Caco-2 (cell line): ENCODE results near the gene BTN1A1. TPM values are rescaled to one million over a fixed set of nuclear protein-coding genes. Genes with fewer than 3 reads are reported as not detected.

Experiments
- BruUV-seq: library from RNA; stranded (reverse); fragments of 400-500 nt; replicated peaks from 2 replicates; lab custom pipeline; 2021; lab: Mats Ljungman, UMichigan
- CTCF ChIA-PET: fragments of 300-600 bp; sonication (Branson Sonifier 250); formaldehyde crosslinking; loops from one replicate; lab custom pipeline; 2022; ENCODE audit warnings: antibody characterized with exemption; lab: Charles Lee
- POLR2A ChIA-PET: fragments of 300-600 bp; sonication (Branson Sonifier 250); formaldehyde crosslinking; loops from one replicate; lab custom pipeline; 2022; ENCODE audit warnings: antibody characterized with exemption; lab: Charles Lee
- DNase-seq, 2 experiments: peaks; one replicate each; pipeline versions ENCODE4 v3.0.0 to v3.0.0-alpha.2; 2020 to 2022
- H3K27me3 ChIP-seq: replicated peaks from 2 replicates; pipeline ENCODE4 v1.6.0; 2011; ENCODE audit warnings: low read length; ENCODE audit not compliant: control insufficient read depth, insufficient read depth
- H3K36me3 ChIP-seq: 2 replicates; pipeline ENCODE4 v1.5.1; 2011; ENCODE audit warnings: low read length; ENCODE audit not compliant: control insufficient read depth, insufficient read depth
- H3K4me1 ChIP-seq: fragments of 250-450 bp; sonication (Bioruptor Pico); 2 replicates; pipeline ENCODE4 v1.5.1; 2020; ENCODE audit warnings: mild to moderate bottlenecking
- H3K4me3 ChIP-seq: 2 replicates; pipeline ENCODE4 v1.5.1; 2011; ENCODE audit warnings: low read depth, mild to moderate bottlenecking, control low read depth, low read length
- H3K9me3 ChIP-seq: fragments of 250-450 bp; sonication (Bioruptor Pico); 2 replicates; pipeline ENCODE4 v1.5.1; 2020; ENCODE audit warnings: mild to moderate bottlenecking, moderate library complexity
- H3K27ac Mint-ChIP-seq: one replicate; pipeline ENCODE4 v1.8.0; 2022; ENCODE audit warnings: mixed read lengths; ENCODE audit not compliant: unreplicated experiment
- H3K27me3 Mint-ChIP-seq: one replicate; pipeline ENCODE4 v1.8.0; 2022; ENCODE audit warnings: mixed read lengths; ENCODE audit not compliant: insufficient read depth, unreplicated experiment
- H3K36me3 Mint-ChIP-seq: one replicate; pipeline ENCODE4 v1.8.0; 2022; ENCODE audit warnings: mild to moderate bottlenecking, mixed read lengths; ENCODE audit not compliant: insufficient read depth, unreplicated experiment
- H3K4me1 Mint-ChIP-seq: one replicate; pipeline ENCODE4 v1.8.0; 2022; ENCODE audit warnings: low read depth, mixed read lengths; ENCODE audit not compliant: unreplicated experiment
- H3K4me3 Mint-ChIP-seq: one replicate; pipeline ENCODE4 v1.8.0; 2022; ENCODE audit warnings: mild to moderate bottlenecking, moderate library complexity, mixed read lengths; ENCODE audit not compliant: unreplicated experiment
- H3K9me3 Mint-ChIP-seq: one replicate; pipeline ENCODE4 v1.8.0; 2022; ENCODE audit warnings: mixed read lengths; ENCODE audit not compliant: unreplicated experiment
- intact Hi-C: fragments of 100-400 bp; cut with micrococcal nuclease; formaldehyde crosslinking; loops from one replicate; pipeline ENCODE4 v1.10.0; 2022; ENCODE audit not compliant: unreplicated experiment
- total RNA-seq: library from RNA; stranded (reverse); gene quantifications from 2 replicates; pipeline ENCODE4 v1.2.3, GENCODE V29; 2022
- TF ChIP-seq, protein P1 (sequence below), 2 experiments: fragments of 200-600 bp in 1 of 2; IDR thresholded peaks; 1 replicate in 1 of 2; 2 replicates in 1 of 2; pipeline versions ENCODE4 v1.5.1 to v1.8.0; 2011 to 2022; ENCODE audit warnings: antibody characterized with exemption in 1 of 2, control low read depth in 1 of 2, inconsistent platforms in 1 of 2, low read depth in 1 of 2, low read length in 1 of 2, mild to moderate bottlenecking in 1 of 2, moderate library complexity in 1 of 2; ENCODE audit not compliant: insufficient read depth in 1 of 2, severe bottlenecking in 1 of 2, unreplicated experiment in 1 of 2

BTN1A1 gene
- total RNA-seq, 1 experiment from 2014 or later = 7.3 TPM

DNA sequence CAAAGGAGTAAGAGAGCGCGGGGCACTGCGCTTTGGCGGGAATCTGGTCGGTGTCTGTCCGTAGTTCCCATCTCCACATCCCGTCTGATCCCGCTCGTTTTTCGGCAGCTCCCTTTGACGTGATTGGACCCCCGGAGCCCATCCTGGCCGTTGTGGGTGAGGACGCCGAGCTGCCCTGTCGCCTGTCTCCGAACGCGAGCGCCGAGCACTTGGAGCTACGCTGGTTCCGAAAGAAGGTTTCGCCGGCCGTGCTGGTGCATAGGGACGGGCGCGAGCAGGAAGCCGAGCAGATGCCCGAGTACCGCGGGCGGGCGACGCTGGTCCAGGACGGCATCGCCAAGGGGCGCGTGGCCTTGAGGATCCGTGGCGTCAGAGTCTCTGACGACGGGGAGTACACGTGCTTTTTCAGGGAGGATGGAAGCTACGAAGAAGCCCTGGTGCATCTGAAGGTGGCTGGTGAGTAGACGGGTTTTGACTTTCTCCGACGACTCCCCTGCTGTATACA lies 1.4 kb downstream of the BTN1A1 start:
- peak overlapping the region; percentile 38 for H3K4me3 ChIP-seq

DNA sequence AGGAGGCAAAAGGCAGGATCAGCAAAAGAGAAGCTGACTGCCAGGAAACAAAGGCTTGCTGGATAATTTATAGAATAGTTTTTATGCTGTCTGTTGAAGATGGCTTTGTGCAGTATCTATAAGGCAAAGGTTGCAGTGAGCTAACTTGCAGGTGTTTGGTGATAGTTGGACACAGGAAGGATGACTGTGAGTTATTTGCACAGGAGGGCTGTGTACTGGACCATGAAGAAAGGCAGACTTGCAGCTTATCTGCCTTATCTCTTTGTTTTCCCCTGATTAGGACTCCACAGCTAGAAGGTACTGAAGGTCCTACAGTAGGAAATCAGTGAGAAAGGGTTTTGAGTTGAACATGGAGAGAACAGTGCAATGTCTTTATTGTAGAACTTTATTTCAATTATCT lies 2.1 kb downstream of the BTN1A1 start:
- Histone ChIP-seq H3K36me3 (no peaks in the 10 kb centered on the region), H3K9me3 (no peaks in the 10 kb centered on the region), H3K27me3 (no peaks in the 10 kb centered on the region), H3K4me3 (peak overlapping the region; percentile 38), H3K4me1 (peaks cover 28% of the 10 kb centered on the region)
- TF ChIP-seq, protein P1, sequence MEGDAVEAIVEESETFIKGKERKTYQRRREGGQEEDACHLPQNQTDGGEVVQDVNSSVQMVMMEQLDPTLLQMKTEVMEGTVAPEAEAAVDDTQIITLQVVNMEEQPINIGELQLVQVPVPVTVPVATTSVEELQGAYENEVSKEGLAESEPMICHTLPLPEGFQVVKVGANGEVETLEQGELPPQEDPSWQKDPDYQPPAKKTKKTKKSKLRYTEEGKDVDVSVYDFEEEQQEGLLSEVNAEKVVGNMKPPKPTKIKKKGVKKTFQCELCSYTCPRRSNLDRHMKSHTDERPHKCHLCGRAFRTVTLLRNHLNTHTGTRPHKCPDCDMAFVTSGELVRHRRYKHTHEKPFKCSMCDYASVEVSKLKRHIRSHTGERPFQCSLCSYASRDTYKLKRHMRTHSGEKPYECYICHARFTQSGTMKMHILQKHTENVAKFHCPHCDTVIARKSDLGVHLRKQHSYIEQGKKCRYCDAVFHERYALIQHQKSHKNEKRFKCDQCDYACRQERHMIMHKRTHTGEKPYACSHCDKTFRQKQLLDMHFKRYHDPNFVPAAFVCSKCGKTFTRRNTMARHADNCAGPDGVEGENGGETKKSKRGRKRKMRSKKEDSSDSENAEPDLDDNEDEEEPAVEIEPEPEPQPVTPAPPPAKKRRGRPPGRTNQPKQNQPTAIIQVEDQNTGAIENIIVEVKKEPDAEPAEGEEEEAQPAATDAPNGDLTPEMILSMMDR (IDR thresholded peaks at IDR 0.05; ENCODE audit: insufficient read depth in 1 of 2, low read depth in 1 of 2, low read length in 1 of 2, severe bottlenecking in 1 of 2, unreplicated experiment in 1 of 2) = no peak
- H3K36me3 Mint-ChIP-seq = peaks cover 6% of the 10 kb centered on the region
- no peaks in the 10 kb centered on the region for H3K9me3 Mint-ChIP-seq
- no TSS peak for BruUV-seq
- peaks cover 28% of the 10 kb centered on the region for H3K4me1 Mint-ChIP-seq
- CTCF ChIA-PET = no interaction called here
- DNase-seq = peak; percentile 63 to 74
- H3K4me3 Mint-ChIP-seq = peak overlapping the region; percentile 88
- intact Hi-C loops = loop anchor here (1.0 kb wide), 1 partner anchor 13 kb away; no protein-coding TSS in a partner anchor
- peak overlapping the region; percentile 82 for H3K27ac Mint-ChIP-seq
- POLR2A ChIA-PET = interaction anchor here (0.5 to 1.5 kb wide), 5 partner anchors 28 to 1319 kb away, joined by 3 to 6 read pairs (median 5); partner anchors contain the start of gene HMGN4
- H3K27me3 Mint-ChIP-seq = no peaks in the 10 kb centered on the region

More for the DNA sequence above, 1.4 kb downstream of the BTN1A1 start:
- intact Hi-C loops = no loop called here
- Mint-ChIP-seq H3K27me3 (no peaks in the 10 kb centered on the region), H3K36me3 (peaks cover 6% of the 10 kb centered on the region), H3K4me3 (peak overlapping the region; percentile 88), H3K9me3 (no peaks in the 10 kb centered on the region), H3K27ac (peak overlapping the region; percentile 82), H3K4me1 (peaks cover 30% of the 10 kb centered on the region)
- ChIA-PET CTCF (interaction anchor here (0.6 kb wide), 1 partner anchor 593 kb away, joined by 3 read pairs; no protein-coding TSS in a partner anchor), POLR2A (interaction anchor here (1.0 to 1.5 kb wide), 3 partner anchors 27 to 179 kb away, joined by 4 to 6 read pairs (median 5); partner anchors contain the start of gene HMGN4)
- Histone ChIP-seq H3K27me3 (no peaks in the 10 kb centered on the region), H3K36me3 (no peaks in the 10 kb centered on the region), H3K9me3 (no peaks in the 10 kb centered on the region), H3K4me1 (peaks cover 28% of the 10 kb centered on the region)
- TF ChIP-seq, protein P1 (IDR thresholded peaks at IDR 0.05; ENCODE audit: insufficient read depth in 1 of 2, low read depth in 1 of 2, low read length in 1 of 2, severe bottlenecking in 1 of 2, unreplicated experiment in 1 of 2) = no peak
- BruUV-seq = TSS peak; percentile 19
- DNase-seq = peak; percentile 40 to 48

DNA sequence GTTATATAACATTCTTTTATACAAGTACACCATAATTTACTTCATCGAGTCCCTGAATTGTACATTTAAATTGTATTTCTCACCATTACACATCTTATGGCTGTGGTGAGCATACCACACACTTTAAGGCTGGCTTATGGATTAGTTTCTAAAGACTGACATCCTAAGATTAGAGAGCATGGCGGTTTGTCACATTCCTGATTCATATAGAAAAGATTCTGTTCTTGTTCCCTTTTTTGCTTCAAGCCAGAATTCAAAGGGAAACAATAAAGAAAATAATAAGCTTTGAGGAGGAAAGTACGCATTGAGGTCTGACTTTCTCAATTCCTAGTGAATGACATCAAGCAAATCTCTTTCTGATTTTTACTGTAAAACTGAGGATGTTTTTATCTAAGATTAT lies 2.5 kb downstream of the BTN1A1 start:
- TF ChIP-seq, protein P1 (IDR thresholded peaks at IDR 0.05; ENCODE audit: insufficient read depth in 1 of 2, low read depth in 1 of 2, low read length in 1 of 2, severe bottlenecking in 1 of 2, unreplicated experiment in 1 of 2) = no peak

More for the DNA sequence above, 2.5 kb downstream of the BTN1A1 start:
- ChIA-PET POLR2A (interaction anchor here (0.5 to 1.5 kb wide), 5 partner anchors 29 to 1318 kb away, joined by 3 to 6 read pairs (median 5); partner anchors contain the start of gene HMGN4), CTCF (no interaction called here)
- H3K36me3 Mint-ChIP-seq = peaks cover 6% of the 10 kb centered on the region
- DNase-seq = no peak
- H3K27me3 Mint-ChIP-seq = no peaks in the 10 kb centered on the region
- H3K36me3 ChIP-seq = no peaks in the 10 kb centered on the region
- no peaks in the 10 kb centered on the region for H3K9me3 Mint-ChIP-seq
- peak overlapping the region; percentile 88 for H3K4me3 Mint-ChIP-seq
- peaks cover 28% of the 10 kb centered on the region for H3K4me1 ChIP-seq
- H3K4me1 Mint-ChIP-seq = peaks cover 24% of the 10 kb centered on the region
- H3K9me3 ChIP-seq = no peaks in the 10 kb centered on the region
- no peak overlapping the region; the same call in 1 of the 2 replicates for H3K4me3 ChIP-seq
- no peaks in the 10 kb centered on the region for H3K27me3 ChIP-seq
- H3K27ac Mint-ChIP-seq = no peak overlapping the region
- BruUV-seq = no TSS peak
- intact Hi-C loops = loop anchor here (1.0 kb wide), 1 partner anchor 13 kb away; no protein-coding TSS in a partner anchor
